Bone marrow (tissue), 2 donors: Measurements from ENCODE around the gene MINPP1.

Experiments
- DNase-seq, 2 donors: peaks; one replicate each; lab custom pipeline; 2025; lab: John Stamatoyannopoulos, UW

The MINPP1 gene

DNA sequence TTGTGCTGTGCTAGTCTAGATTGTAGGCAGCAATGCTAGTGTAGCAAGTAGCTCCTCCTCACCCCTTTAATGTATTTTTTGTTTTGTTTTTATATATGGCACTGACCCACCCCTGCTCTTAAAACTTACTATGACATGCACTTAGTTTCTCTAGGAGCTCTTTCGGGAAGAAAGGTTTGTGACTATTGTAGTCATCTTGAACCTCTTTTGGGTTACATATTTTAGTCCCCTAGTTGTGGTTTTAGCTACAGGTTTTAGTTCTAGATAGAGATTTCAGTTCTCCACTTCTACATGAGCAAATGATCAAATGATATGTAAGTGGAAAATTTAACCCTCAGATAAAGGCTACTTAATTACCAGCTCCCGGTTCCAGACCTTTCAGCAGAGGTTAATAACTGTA is 14.9 kb downstream of the MINPP1 start:
- no peak for DNase-seq

DNA sequence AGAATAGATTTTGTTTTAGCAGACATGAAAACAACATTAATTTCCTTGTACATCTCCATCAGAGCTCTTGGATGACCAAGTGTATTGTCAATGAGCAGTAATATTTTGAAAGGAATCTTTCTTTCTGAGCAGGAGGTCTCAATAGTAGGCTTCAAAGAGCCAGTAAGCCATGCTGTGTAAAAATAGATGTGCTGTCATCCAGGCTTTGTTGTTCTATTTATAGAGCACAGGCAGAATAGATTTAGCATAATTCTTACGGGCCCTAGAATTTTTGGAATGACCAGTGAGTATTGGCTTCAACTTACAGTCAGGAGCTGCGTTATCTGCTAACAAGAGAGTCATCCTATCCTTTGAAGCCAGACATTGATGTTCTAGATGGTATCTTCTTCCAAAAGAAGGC is 19.0 kb downstream of the MINPP1 start:
- no peak for DNase-seq

DNA sequence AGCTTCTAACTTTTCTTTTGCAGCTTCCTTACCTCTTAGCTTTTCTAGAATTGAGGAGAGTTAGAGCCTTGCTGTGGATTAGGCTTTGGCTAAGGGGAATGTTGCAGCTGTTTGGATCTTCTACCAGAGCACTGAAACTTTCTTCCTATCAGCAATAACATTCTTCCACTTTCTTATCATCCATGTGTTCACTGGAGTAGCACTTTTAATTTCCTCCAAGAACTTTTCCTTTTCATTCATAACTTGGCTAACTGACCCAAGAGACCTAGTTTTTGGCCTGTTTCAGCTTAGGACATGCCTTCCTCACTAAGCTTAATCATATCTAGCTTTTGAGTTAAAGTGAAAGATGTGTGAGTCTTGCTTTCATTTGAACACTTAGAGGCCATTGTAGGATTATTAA is 19.6 kb downstream of the MINPP1 start:
- no peak for DNase-seq

- no peak for DNase-seq
These were observed 27.4 kb downstream of the MINPP1 start for GRCh38 chr10:87531908-87532622.

GRCh38 chr10:87532696-87533095 is 28.0 kb downstream of the MINPP1 start:
- DNase-seq: no peak

GRCh38 chr10:87534173-87534858 is 29.6 kb downstream of the MINPP1 start:
- DNase-seq: no peak

DNA sequence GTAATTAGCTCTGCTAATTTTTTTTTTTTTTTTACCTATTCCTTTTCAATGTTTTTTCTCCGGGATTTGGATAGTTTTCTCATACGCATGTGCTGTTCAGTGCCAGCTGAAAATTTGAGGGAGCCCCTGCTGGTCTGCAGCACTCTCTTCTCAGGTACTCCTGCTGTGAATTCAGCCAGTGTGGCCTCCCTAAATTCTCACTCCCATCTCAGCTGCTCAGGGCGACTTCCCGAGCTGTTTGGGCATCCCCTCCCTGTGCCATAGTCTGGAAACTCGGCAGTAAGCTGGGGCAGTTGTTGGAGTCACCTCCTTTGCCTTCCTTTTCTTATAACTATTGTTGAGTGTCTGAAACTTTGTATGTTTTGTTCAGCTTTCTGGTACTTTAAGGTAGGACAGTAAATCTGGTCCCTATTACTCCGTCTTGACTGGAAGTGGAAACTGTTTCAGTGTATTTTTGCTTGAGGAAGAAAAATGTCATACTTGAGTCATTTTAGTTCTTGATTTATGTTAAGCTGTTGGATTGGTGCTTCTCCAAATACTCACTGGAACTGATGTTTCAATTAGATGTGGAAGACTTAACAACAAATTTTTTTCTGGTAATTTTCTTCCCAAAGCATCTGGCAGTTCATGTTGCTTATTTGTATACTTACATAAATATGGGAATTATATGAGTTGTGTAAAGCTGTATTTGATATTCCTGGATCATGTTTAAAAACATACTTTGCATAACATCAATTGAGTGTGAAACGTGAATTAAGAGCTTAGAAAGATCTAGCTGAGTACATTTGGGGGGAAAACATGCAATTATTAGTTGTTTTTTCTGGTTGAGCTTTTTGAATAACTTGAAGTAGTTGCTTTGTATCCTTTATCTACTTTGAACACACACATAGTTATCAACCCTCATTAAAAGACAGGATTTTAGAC is 33.7 kb downstream of the MINPP1 start:
- no peak for DNase-seq

DNA sequence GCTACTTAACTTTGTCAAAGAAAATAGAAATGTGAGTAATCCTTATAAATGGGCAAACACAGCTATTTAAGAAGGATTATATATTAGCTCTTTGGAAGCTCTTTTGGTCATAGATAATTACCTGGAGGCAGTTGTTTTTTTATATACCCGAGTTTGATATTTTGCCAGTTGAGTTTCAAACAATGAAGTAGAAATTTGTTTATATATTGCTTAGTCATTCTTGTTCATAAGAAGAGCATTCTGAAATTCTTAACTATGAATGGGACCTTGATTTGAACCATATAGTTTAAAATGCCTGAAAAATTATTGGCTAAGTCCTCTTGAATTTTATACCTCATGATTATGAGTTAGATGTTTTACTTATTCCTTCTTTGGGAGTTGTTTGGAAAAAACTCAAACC is 36.4 kb downstream of the MINPP1 start:
- no peak for DNase-seq

GRCh38 chr10:87544721-87545120 is 40.0 kb downstream of the MINPP1 start:
- DNase-seq: no peak

DNA sequence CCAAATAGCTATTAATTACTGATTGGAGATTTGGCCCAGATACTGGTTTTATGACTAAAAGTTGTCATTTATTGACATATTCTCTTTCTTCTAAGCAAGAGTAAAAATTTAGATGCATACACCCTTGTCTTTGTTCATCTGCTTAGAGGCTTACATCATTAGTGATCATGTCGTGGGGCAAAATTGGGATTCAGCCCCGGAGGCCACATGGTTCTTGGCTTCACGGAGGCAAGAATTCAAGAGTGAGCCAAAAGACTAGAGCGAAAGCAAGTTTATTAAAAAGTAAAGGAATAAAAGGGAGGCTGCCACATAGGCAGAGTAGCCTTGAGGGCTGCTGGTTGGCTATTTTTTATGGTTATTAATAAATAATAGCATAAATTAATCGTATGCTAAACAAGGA is 41.1 kb downstream of the MINPP1 start:
- no peak for DNase-seq

GRCh38 chr10:87546210-87546609 is 41.5 kb downstream of the MINPP1 start:
- no peak for DNase-seq

GRCh38 chr10:87546971-87547413 is 42.3 kb downstream of the MINPP1 start:
- DNase-seq: no peak

GRCh38 chr10:87547734-87548311 is 43.1 kb downstream of the MINPP1 start:
- no peak for DNase-seq

GRCh38 chr10:87550741-87551140 is 46.0 kb downstream of the MINPP1 start:
- DNase-seq: no peak

- no peak for DNase-seq
These were observed 46.6 kb downstream of the MINPP1 start for GRCh38 chr10:87551326-87551725.

GRCh38 chr10:87552248-87552929 is 47.7 kb downstream of the MINPP1 start:
- no peak for DNase-seq

GRCh38 chr10:87557409-87557808 is 52.7 kb downstream of the MINPP1 start:
- DNase-seq: no peak

- no peak for DNase-seq
These were observed 53.6 kb downstream of the MINPP1 start for GRCh38 chr10:87558333-87558732.

DNA sequence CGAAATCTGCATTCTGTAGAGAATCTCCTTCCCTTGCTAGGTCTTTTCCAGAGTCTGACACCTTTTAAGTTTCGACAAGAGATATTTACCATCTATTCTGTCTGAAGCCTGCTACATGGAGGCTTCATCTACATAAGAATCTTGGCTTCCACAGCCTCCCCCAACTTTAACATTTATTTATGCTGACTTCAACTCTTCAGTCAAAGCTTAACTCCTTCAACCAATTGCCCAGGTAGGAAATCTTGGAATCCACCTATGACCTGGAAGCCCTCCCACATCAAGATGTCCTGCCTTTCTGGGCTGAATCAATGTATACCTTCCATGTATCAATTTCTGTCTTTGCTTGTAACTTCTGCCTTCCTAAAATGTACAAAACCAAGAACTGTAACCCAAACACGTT is 54.7 kb downstream of the MINPP1 start:
- DNase-seq: no peak

GRCh38 chr10:87560495-87561129 is 55.9 kb downstream of the MINPP1 start:
- no peak for DNase-seq

GRCh38 chr10:87562750-87563149 is 58.1 kb downstream of the MINPP1 start:
- DNase-seq: no peak
